Activated CD4-positive, alpha-beta T cell treated with anti-CD3 and anti-CD28 coated beads, Interleukin-2, amount 50 U/mL, for 16 hours (primary cell): Measurements from ENCODE around the gene GRHPR.
A peak's percentile ranks its signal among the peaks of the same experiment; 100 is the strongest.

ENCODE experiments used
- DNase-seq: peaks from one replicate; pipeline ENCODE4 v3.0.0-alpha.2; 2020

GRHPR gene

GRCh38 chr9:37399336-37399735 is 23.2 kb upstream of the GRHPR start:
- DNase-seq: no peak

DNA sequence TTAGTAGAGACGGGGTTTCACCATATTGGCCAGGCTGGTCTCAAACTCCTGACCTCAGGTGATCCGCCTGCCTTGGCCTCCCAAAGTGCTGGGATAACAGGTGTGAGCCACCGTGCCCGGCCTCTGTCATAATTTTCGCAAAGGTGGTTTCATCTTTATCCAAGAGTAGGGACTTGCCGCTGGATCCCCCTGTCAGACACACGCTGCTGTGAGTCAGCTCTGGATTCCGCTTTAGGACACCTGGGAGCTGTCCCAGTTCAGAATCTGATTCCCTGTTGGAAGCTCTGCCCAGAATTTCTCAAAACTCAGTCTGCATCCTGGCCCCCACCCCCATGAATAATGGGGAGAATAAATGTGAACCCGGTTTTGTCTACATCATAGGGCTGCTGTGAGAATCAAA is 17.9 kb upstream of the GRHPR start:
- DNase-seq: no peak

DNA sequence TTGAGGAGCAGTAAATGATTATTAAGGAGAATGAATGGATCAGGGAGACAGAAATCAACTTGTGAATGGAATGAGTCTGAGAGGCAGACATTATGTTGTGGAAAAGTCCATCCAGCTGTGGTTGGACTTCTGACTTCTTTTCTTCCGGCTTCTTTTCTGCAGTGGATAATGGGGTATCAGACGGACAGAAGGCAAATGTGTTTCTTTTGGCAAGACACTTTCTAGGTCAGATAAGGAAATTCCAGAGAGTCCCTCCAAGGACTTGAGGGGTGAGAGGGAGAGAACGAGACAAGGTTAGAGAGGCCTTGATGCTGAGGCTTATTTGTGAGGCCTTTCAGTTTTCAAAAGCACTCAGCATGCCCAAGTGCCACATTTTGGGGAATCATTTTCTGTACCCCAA is 17.1 kb upstream of the GRHPR start:
- DNase-seq: no peak

GRCh38 chr9:37405764-37406380 is 16.6 kb upstream of the GRHPR start:
- no peak for DNase-seq

GRCh38 chr9:37406603-37407401 is 15.7 kb upstream of the GRHPR start:
- DNase-seq: no peak

- DNase-seq: no peak
Observed at GRCh38 chr9:37407468-37407867, 15.0 kb upstream of the GRHPR start.

DNA sequence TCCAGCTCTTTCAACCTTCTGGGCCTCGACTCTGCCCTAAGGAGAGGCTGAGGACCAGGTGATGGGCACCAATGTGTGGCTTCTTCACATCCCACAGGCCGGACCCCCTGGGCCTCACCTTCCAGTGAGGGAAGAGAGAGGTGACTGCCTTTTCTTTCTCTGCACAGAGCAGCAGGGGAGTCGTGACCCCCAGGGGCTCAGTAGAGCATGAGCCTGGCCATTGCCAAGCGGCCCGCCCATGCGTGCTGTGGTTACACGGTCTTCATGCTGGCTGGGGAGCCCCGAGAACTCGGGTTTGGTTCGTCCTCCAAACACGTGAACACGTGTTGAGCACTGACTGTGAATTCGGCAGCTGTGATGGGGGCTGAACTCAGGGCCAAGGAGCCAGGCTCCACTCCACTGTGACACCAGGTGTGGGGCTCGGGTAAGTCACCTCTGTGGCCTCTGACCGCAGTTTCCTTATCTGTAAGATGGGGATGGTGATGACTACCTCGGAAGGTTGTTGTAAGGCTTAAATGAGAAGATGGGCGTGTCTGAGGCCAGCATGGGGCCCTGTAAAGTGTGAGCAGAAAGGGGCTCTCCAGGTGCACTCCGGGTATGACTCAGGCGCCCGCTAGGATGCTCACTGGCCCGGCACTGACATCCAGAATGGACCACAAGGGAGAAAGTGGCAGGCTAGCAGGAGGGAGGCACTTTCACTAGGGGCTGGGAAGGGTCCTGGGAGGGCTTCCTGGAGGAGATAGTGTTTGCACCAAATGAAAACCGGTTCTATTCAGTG is 13.4 kb upstream of the GRHPR start:
- peak; percentile 95 for DNase-seq

- DNase-seq: no peak
Observed at GRCh38 chr9:37410354-37410861, 12.1 kb upstream of the GRHPR start.

DNA sequence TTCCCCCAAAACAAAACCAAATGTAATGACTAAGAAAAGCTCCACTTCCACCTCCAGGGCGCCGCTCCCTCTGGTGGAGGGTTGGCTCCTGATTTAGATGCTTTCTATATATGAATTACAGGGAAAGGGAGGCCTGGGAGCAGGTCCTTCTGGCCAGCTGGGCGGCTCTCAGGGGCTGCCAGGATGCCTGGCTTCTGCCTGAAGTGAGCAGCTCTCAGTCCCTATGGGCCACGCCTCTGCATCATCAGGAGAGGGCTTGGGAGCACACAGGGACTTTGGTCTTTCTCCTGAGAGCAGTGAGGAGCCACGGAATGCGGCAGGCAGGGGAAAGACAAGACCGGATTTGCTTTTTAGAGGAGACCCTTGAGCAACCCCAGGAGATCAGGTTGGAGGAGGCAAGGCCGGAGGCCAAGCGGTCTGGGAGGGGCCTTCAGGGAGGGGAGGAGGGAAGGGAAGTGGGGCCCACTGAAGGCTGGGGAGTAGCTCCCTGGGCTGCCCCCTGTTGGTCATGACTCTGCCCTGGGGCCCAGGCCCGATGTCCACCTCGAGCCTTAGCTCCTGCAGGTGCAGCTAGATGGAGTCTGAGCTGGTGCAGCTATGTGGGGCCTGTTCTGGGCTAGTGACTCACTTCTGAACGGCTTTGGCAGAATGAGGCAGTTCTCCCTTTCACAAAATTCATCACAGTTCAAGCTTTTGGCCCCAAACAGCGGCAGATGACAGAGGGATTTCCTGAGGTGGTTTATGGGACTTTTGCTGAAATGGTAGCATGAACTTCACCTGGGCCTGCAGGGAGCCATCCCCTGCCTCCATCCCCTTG is 11.3 kb upstream of the GRHPR start:
- peak; percentile 85 for DNase-seq

DNA sequence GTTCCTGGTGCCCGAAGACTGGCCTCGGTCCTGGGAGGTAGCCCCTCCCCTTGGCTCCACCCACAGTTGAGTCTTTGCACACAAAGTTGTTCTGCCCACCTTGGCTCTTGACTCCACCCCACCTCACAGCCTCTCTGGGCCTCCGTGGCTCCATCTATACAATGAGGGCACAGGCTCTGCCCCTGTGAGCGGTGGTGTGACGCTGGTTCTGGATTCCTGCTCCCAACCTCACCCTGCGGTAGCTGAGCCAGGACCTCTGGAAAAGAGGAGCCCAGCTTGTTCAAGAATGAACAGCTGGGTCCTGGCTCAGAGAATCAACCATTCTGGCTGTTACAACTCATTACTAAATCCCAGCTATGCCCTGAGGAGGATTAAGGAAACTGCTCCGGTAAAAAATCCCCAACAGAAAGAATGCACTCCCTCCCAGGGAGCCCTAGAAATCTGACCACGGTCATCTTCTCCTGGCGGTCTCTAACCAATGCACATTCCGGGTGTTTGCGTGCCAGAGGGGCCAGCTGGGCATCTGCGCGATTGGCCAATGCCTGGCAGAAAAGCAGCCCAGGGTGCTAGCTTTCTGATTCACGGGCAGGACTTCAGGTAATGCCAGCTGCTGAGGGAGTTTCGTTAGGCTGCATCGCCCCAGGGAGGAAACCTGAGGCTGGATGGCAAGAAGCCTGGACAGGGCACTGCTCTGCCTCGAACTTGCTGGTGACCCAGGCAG is 9.9 kb upstream of the GRHPR start:
- no peak for DNase-seq

- DNase-seq: no peak
Observed at GRCh38 chr9:37413311-37413710, 9.2 kb upstream of the GRHPR start.

DNA sequence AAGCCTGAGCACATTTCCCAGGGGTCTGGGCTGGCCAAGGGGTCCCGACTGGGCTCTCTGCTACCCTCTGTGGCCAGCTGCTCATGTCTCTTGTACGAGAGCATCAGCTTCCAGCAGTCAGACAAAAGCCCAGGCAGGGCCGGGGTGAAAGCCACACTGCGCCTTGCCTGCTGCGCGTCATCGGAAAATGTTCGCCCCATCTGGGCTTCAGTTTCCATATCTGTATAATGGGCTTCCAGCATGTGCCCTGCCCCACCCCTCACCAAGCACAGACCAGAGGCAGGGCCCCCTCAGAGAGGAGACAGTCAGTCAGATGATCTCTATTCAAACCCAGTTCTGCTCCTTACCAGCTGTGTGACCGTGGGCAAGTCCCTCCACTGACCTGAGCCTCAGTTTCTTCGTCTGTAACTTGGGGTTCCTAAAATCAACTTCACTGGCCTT is 8.0 kb upstream of the GRHPR start:
- DNase-seq: no peak

DNA sequence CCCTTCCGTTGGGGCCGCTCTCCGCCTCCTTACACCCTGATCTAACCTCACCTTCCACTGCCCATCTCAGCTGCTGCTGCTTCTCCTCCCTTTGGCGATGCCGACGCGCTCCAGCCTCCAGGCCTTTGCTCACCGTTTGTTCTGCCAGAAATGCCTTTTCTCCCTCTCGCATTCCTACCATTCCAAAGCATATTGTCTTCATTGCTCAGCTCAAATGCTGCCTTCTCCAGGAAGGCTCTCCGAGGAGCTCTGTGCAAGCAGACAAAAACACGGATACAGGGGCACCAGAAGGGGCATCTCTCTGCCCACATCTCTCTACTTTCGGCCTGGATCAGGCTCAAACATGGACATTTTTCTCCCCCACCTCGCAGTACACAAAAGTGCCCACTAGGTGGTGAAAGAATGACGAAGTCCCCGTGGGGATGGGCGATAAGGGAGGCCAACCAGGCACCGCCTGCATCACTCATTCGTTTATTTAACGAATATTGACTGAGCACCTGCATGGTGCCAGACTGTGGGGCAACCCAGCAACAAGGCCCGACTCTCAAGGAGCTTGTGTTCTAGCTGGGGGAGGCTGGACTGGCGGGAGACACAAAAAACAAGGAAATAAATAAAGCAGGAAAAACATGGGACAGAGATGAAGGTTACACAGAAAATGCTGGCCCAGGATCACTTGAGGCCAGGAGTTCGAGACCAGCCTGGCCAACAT is 7.3 kb upstream of the GRHPR start:
- peak; percentile 84 for DNase-seq

DNA sequence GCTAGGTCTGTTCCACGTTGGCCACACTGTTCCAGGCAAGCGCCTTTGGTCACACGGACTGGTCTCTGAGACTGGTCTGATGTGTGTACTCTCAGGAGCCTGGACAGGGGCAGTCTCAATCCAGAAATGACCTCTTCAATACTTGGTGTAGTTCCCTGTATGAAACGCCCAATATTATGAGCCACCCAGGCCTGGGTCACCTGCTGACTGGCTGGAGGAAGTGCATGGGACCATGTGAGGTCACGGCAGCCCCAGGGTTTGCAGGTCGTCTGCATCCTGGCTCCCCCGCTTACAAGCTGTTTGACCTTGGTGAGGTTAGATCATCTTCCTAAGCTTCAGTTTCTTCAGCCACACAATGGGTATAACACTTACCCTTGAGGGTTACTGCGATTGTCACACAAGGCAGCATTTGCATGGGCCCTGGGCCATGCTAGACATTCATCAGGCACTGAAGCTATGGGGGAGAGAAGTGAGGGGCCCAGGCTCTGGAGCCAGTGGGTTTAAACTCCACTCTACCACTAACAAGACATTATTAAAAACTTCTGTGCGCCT is 5.2 kb upstream of the GRHPR start:
- no peak for DNase-seq

DNA sequence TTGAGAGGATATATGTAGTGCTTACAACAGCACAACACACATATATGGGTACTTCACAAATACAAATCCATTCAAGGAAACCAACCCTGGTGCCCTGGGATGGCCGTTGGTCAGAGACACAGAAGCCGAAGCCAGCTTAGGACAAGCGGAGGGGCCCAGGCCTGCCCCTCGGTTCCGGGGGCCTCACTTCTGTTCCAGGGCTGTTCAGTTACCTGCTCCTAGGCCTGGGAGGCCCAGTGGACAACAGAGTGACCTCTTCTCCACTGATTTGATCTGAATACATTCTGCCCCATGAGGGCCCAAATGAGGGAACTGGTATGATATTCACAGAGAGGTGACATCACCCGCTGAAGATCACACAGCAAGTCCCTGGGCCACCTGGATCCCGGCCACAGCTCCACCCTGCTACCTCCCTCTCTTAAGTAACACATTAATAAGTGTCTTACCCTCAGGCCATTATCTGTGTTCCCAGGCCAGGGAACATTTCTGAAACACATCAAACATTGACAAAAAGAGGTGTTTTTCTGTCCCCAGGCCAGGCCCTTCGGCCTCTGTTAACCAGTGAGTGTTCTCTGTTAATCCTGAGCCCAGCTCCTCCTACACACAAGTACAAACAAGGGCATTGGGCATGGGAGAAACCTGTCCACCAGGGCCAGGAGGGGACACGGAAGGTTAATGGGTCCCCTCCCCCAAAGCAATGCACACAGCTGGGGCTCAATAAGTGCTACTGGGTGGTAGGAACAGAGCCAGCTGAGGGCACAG is 4.5 kb upstream of the GRHPR start:
- DNase-seq: no peak

GRCh38 chr9:37419204-37419603 is 3.3 kb upstream of the GRHPR start:
- DNase-seq: no peak

GRCh38 chr9:37420271-37421215 is 2.0 kb upstream of the GRHPR start:
- DNase-seq: no peak

DNA sequence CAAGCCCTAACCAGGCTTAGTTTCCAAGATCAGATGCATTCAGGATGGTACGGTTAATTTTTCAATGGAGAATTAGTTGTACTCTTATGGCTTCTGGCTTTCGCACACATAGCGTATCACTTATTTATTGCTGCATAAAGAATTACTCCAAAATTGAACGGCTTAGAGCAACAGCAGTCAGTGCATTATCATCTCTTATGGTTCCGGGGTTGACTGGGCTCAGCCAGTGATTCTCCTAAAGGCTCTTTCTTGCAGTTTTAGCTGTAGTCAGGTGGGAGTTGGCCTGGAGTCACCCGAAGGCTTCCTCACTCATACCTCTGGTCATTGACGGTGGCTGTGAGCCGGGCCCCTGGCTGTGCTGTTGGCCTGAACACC is 595 bp upstream of the GRHPR start:
- no peak for DNase-seq

DNA sequence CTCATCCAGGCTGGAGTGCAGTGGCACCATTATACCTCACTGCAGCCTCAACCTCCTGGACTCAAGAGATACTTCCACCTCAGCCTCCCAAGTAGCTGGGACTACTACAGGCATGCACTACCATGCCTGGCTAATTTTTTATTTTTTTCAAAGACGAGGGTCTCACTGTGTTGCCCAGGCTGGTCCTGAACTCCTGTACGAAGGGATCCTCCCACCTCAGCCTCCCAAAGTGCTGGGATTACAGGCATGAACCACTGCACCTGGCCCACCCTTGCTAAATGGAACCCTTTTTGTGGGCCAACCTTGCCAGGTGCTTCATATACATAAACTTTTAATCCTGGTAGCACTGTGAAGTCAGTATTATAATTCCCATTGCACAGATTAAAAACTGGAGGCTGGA is 1.0 kb downstream of the GRHPR start:
- no peak for DNase-seq
